CD4-positive, alpha-beta memory T cell (primary cell): ENCODE measurements around the gene CTAGE1. TPM values are rescaled to one million over a fixed set of nuclear protein-coding genes. Genes with fewer than 3 reads are reported as not detected.
"Not testable (repeated sequence)": the region's sequence is repeated elsewhere in the genome, so short reads cannot be mapped to it uniquely, and the experiment has no call there.

Experiments used
- CTCF ChIA-PET: fragments of 350-600 bp; sonication (Branson Sonifier 250); formaldehyde crosslinking; loops from one replicate; lab custom pipeline; 2021; ENCODE audit warnings: inconsistent platforms; ENCODE audit not compliant: partially characterized antibody; lab: Charles Lee
- POLR2A ChIA-PET: fragments of 350-600 bp; sonication (Branson Sonifier 250); formaldehyde crosslinking; loops from one replicate; lab custom pipeline; 2021; ENCODE audit not compliant: partially characterized antibody; lab: Charles Lee
- DNase-seq, 5 donors: peaks; one replicate each; pipeline versions ENCODE4 v3.0.0 to v3.0.0-alpha.2; 2020 to 2022; ENCODE audit warnings: mixed read lengths in 1 of 5
- H3K27ac ChIP-seq: one replicate; pipeline ENCODE4 v1.7.0; 2013; ENCODE audit warnings: low read depth, low read length
- H3K27me3 ChIP-seq: 2 replicates; pipeline ENCODE4 v1.7.0; 2013; ENCODE audit warnings: mild to moderate bottlenecking, low read length, moderate library complexity; ENCODE audit not compliant: insufficient read depth
- H3K36me3 ChIP-seq: 2 replicates; pipeline ENCODE4 v1.7.0; 2013; ENCODE audit warnings: mild to moderate bottlenecking, low read length, moderate library complexity; ENCODE audit not compliant: insufficient read depth
- H3K4me1 ChIP-seq: 2 replicates; pipeline ENCODE4 v1.7.0; 2013; ENCODE audit warnings: mild to moderate bottlenecking, low read length, moderate library complexity; ENCODE audit not compliant: insufficient read depth
- H3K4me3 ChIP-seq, 2 donors: one replicate each; pipeline ENCODE4 v1.7.0; 2013; ENCODE audit warnings: low read length in 2 of 2, mild to moderate bottlenecking in 1 of 2
- H3K9me3 ChIP-seq, 2 donors: one replicate each; pipeline ENCODE4 v1.7.0; 2013; ENCODE audit warnings: low read length in 2 of 2, control low read depth in 1 of 2; ENCODE audit not compliant: control insufficient read depth in 1 of 2
- H3K27ac Mint-ChIP-seq, 7 donors: one replicate each; pipeline ENCODE4 v1.8.0; 2020 to 2021; ENCODE audit warnings: mixed read lengths in 7 of 7, mild to moderate bottlenecking in 6 of 7, inconsistent platforms in 3 of 7, moderate library complexity in 3 of 7
- H3K27me3 Mint-ChIP-seq, 2 donors: one replicate each; pipeline ENCODE4 v1.8.0; 2020 to 2021; ENCODE audit warnings: mixed read lengths in 2 of 2
- H3K36me3 Mint-ChIP-seq, 2 donors: one replicate each; pipeline ENCODE4 v1.8.0; 2020 to 2021; ENCODE audit warnings: mixed read lengths in 2 of 2, inconsistent platforms in 1 of 2, mild to moderate bottlenecking in 1 of 2
- H3K4me1 Mint-ChIP-seq, 4 donors: one replicate each; pipeline ENCODE4 v1.8.0; 2020 to 2021; ENCODE audit warnings: mixed read lengths in 4 of 4, mild to moderate bottlenecking in 1 of 4
- H3K4me3 Mint-ChIP-seq, 8 donors: one replicate each; pipeline ENCODE4 v1.8.0; 2020 to 2021; ENCODE audit warnings: mixed read lengths in 8 of 8, mild to moderate bottlenecking in 7 of 8, moderate library complexity in 6 of 8, inconsistent platforms in 3 of 8
- H3K9me3 Mint-ChIP-seq, 8 donors: one replicate each; pipeline ENCODE4 v1.8.0; 2020 to 2021; ENCODE audit warnings: mixed read lengths in 8 of 8, mild to moderate bottlenecking in 5 of 8, inconsistent platforms in 3 of 8, moderate library complexity in 1 of 8
- intact Hi-C: fragments of 100-400 bp; cut with micrococcal nuclease; formaldehyde crosslinking; loops from one replicate; pipeline ENCODE4 v1.15.1; 2023
- polyA plus RNA-seq, 2 donors: library from polyadenylated mRNA; unstranded; fragments of 300-500 nt; fragmentation: Illumina TruSeq; gene quantifications; one replicate each; pipeline ENCODE4 v1.2.3, GENCODE V29; 2021
- total RNA-seq, 2 experiments: library from RNA; stranded (reverse); gene quantifications; one replicate each; pipeline ENCODE4 v1.2.3, GENCODE V29; 2021

Gene CTAGE1
- total and polyA plus RNA-seq, 4 experiments from 2014 or later: not detected

DNA sequence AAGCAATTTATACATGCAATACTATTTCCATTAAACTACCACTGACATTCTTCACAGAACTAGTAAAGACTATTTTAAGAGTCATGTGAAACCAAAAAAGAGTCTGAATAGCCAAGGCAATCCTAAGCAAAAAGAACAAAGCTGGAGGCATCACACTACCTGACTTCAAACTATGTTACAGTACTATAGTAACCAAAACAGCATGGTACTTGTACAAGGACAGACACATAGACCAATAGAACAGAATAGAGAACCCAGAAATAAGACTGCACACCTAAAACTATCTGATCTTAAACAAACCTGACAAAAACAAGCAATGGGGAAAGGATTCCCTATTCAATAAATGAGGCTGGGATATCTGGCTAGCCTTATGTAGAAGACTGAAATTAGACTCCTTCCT is 32.0 kb upstream of the CTAGE1 start:
- H3K27me3 Mint-ChIP-seq, intact Hi-C loops, DNase-seq, H3K4me3 Mint-ChIP-seq, H3K36me3 ChIP-seq, H3K9me3 ChIP-seq, H3K27ac ChIP-seq, H3K4me1 ChIP-seq, CTCF ChIA-PET, POLR2A ChIA-PET, H3K27me3 ChIP-seq, H3K4me1 Mint-ChIP-seq, H3K4me3 ChIP-seq, H3K36me3 Mint-ChIP-seq: not testable (repeated sequence)
- Mint-ChIP-seq H3K27ac (peak overlapping the region in 1 of 7 donors; percentile 30), H3K9me3 (peaks cover 3 to 32% (median 20%) of the 10 kb centered on the region in 8 donors)

DNA sequence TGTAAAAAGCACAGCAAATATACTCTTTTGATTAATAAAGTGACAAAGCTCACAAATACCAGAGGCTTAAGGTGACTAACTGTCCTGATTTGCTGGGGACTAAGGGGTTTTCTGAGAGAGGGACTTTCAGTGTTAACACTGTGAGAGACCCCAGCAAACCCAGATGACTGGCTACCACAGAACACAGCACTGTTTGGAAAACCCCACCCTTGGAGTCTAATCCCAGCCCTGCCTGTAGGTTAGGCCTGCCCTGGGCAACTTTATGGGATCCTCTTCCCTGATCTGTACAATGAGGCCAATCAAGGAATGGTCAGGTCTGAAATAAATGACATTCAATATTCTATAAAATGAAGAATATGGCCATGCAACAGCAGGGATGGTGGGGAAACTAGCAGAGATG is 30.5 kb upstream of the CTAGE1 start:
- Histone ChIP-seq H3K9me3 (no peaks in the 10 kb centered on the region), H3K4me3 (no peak overlapping the region), H3K36me3 (no peaks in the 10 kb centered on the region), H3K27me3 (no peaks in the 10 kb centered on the region), H3K4me1 (no peaks in the 10 kb centered on the region), H3K27ac (no peak overlapping the region)
- H3K27ac Mint-ChIP-seq: no peak overlapping the region
- CTCF ChIA-PET: no interaction called here
- peaks cover 0 to 7% (median under 1%) of the 10 kb centered on the region in 4 donors for H3K4me1 Mint-ChIP-seq
- no peak overlapping the region for H3K4me3 Mint-ChIP-seq
- no peaks in the 10 kb centered on the region for H3K27me3 Mint-ChIP-seq
- H3K36me3 Mint-ChIP-seq: no peaks in the 10 kb centered on the region
- POLR2A ChIA-PET: no interaction called here
- H3K9me3 Mint-ChIP-seq: peaks cover 5 to 32% (median 20%) of the 10 kb centered on the region in 8 donors
- no peak for DNase-seq
- intact Hi-C loops: no loop called here

DNA sequence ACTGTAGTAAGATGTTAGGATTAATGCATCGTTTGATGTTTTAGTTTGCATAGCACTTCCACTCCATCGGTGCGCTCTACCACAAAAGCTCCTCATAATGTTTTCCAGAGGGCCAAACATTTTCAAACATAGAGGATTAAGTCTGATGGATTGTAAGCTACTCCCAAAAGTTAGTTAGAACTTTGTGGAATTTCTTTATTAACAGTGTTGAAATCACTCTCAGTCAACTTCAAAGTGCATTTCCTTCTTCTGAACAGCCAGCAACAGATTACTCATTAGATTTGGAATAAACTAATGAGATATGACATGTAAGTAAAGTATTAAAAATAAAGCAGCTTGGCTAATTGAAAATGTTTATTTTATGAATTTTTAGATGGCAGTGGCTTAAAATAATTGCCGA is 30.1 kb upstream of the CTAGE1 start:
- no peak overlapping the region for H3K4me3 Mint-ChIP-seq

DNA sequence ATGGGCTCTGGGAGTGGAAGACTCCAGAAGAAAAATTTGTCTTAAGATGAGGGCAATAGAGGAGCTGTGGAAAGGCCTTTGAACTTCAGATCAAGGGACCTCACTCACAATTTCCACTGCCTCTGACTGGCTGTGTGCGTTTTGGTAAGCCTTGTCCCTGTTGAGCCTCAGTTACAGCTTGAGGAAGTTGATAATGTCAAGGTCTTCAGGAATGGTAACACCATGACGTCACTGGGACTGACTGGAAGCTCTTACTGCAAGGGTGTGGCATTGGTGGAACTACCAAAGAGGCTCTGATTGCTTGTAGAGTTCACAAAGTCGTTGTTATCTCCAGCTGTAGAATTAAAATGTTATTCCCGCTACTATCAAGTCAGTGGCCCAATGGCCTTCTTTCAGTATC is 29.2 kb upstream of the CTAGE1 start:
- no peaks in the 10 kb centered on the region for H3K27me3 Mint-ChIP-seq
- H3K9me3 ChIP-seq: no peaks in the 10 kb centered on the region
- H3K27ac ChIP-seq: no peak overlapping the region
- POLR2A ChIA-PET: no interaction called here
- H3K27ac Mint-ChIP-seq: no peak overlapping the region
- H3K4me1 ChIP-seq: no peaks in the 10 kb centered on the region
- CTCF ChIA-PET: interaction anchor here (0.6 kb wide), 1 partner anchor 46 kb away, joined by 4 read pairs; no protein-coding TSS in a partner anchor
- peaks cover 5 to 32% (median 18%) of the 10 kb centered on the region in 8 donors for H3K9me3 Mint-ChIP-seq
- no peaks in the 10 kb centered on the region for H3K27me3 ChIP-seq
- no peaks in the 10 kb centered on the region for H3K36me3 ChIP-seq
- DNase-seq: no peak
- no peaks in the 10 kb centered on the region for H3K36me3 Mint-ChIP-seq
- H3K4me1 Mint-ChIP-seq: no peaks in the 10 kb centered on the region
- no peak overlapping the region for H3K4me3 Mint-ChIP-seq
- H3K4me3 ChIP-seq: no peak overlapping the region
- intact Hi-C loops: no loop called here

More for the DNA sequence above, 30.1 kb upstream of the CTAGE1 start:
- no peaks in the 10 kb centered on the region for H3K27me3 Mint-ChIP-seq
- H3K9me3 Mint-ChIP-seq: peaks cover 5 to 32% (median 19%) of the 10 kb centered on the region in 8 donors
- POLR2A ChIA-PET: no interaction called here
- no peak overlapping the region for H3K27ac Mint-ChIP-seq
- no peaks in the 10 kb centered on the region for H3K9me3 ChIP-seq
- H3K36me3 ChIP-seq: no peaks in the 10 kb centered on the region
- H3K27ac ChIP-seq: no peak overlapping the region
- no peaks in the 10 kb centered on the region for H3K36me3 Mint-ChIP-seq
- no peak overlapping the region for H3K4me3 ChIP-seq
- no peak for DNase-seq
- no peaks in the 10 kb centered on the region for H3K4me1 ChIP-seq
- intact Hi-C loops: no loop called here
- H3K4me1 Mint-ChIP-seq: peaks cover 0 to 7% (median under 1%) of the 10 kb centered on the region in 4 donors
- CTCF ChIA-PET: interaction anchor here (0.6 kb wide), 1 partner anchor 45 kb away, joined by 4 read pairs; no protein-coding TSS in a partner anchor
- no peaks in the 10 kb centered on the region for H3K27me3 ChIP-seq

DNA sequence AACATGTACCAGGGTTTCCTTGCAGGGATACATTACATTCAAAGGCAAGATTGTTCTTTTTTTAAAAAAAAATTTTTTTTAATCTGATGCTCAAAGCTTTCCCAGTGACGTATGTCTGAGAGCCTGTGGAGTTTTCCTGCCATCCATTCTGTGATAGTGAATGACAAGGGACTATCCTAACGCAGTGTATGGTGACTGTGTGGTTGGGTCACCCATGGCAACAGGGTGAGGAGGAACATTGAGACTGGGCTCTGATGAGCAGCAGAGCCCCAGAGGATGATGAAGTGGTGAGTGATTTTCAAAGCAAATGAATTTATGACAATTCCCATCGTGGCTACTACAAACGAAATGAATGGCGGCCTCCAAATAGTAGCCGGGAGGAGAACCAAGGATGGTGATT is 28.6 kb upstream of the CTAGE1 start:
- no peaks in the 10 kb centered on the region for H3K27me3 Mint-ChIP-seq
- no peak overlapping the region for H3K27ac ChIP-seq
- intact Hi-C loops: no loop called here
- no peaks in the 10 kb centered on the region for H3K36me3 Mint-ChIP-seq
- H3K36me3 ChIP-seq: no peaks in the 10 kb centered on the region
- DNase-seq: no peak
- H3K27ac Mint-ChIP-seq: no peak overlapping the region
- ChIA-PET CTCF (no interaction called here), POLR2A (no interaction called here)
- H3K9me3 Mint-ChIP-seq: peaks cover 5 to 29% (median 18%) of the 10 kb centered on the region in 8 donors
- no peak overlapping the region for H3K4me3 ChIP-seq
- H3K4me3 Mint-ChIP-seq: no peak overlapping the region
- no peaks in the 10 kb centered on the region for H3K4me1 ChIP-seq
- H3K4me1 Mint-ChIP-seq: no peaks in the 10 kb centered on the region
- H3K9me3 ChIP-seq: no peaks in the 10 kb centered on the region
- H3K27me3 ChIP-seq: no peaks in the 10 kb centered on the region

DNA sequence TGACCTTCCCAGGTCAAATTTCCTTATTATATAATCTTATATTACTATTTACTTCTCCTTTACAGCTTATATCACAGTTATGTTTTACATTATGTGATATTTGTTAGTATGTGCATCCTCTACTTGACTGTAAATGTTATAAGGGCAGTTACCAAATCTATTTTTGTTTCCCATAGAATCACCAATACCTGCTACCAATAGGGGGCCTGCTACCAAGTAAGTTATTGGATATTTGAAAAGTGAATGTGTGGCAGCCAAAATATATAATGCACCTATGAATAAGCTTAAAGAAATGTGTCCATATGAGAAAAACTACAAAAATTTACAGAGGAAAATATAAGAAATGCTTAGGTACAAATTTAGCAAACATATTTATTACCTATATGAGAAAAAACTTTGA is 23.9 kb upstream of the CTAGE1 start:
- H3K27me3 ChIP-seq: no peaks in the 10 kb centered on the region
- H3K4me3 ChIP-seq: no peak overlapping the region
- Mint-ChIP-seq H3K36me3 (no peaks in the 10 kb centered on the region), H3K27ac (no peak overlapping the region), H3K9me3 (peaks cover 0 to 5% (median 2%) of the 10 kb centered on the region in 8 donors), H3K27me3 (no peaks in the 10 kb centered on the region), H3K4me3 (no peak overlapping the region), H3K4me1 (no peaks in the 10 kb centered on the region)
- no peak for DNase-seq
- no peak overlapping the region for H3K27ac ChIP-seq
- ChIA-PET POLR2A (no interaction called here), CTCF (no interaction called here)
- no peaks in the 10 kb centered on the region for H3K9me3 ChIP-seq
- no peaks in the 10 kb centered on the region for H3K36me3 ChIP-seq
- H3K4me1 ChIP-seq: no peaks in the 10 kb centered on the region
- intact Hi-C loops: no loop called here

DNA sequence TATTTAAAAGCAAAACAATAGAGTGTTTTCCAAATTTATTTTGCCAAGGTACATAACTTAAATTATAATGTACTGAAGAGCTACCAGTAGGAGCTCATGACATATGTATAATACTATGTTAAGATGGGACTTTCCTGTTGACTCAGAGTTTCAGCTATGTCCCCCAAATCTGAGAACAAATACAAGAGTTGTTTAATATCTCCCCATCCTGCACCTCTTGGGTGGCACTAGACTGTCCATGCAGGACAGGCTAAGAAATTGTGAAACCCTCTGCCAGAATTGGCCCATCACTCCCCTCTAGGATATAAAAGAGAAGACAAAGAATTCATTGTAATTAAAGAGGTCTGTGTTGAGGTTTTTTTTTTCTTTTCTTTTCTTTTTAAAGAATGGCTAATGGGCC is 21.7 kb upstream of the CTAGE1 start:
- no peak for DNase-seq
- H3K27me3 Mint-ChIP-seq: no peaks in the 10 kb centered on the region
- ChIA-PET CTCF (interaction anchor here (1.0 kb wide), 1 partner anchor 11 kb away, joined by 3 read pairs; no protein-coding TSS in a partner anchor), POLR2A (no interaction called here)
- no peak overlapping the region for H3K27ac Mint-ChIP-seq
- no peak overlapping the region for H3K27ac ChIP-seq
- H3K27me3 ChIP-seq: no peaks in the 10 kb centered on the region
- no peak overlapping the region for H3K4me3 ChIP-seq
- no peaks in the 10 kb centered on the region for H3K36me3 ChIP-seq
- no peaks in the 10 kb centered on the region for H3K4me1 Mint-ChIP-seq
- intact Hi-C loops: no loop called here
- H3K9me3 ChIP-seq: no peaks in the 10 kb centered on the region
- H3K4me3 Mint-ChIP-seq: no peak overlapping the region
- H3K4me1 ChIP-seq: no peaks in the 10 kb centered on the region
- peaks cover 0 to 5% (median 0%) of the 10 kb centered on the region in 8 donors for H3K9me3 Mint-ChIP-seq
- H3K36me3 Mint-ChIP-seq: no peaks in the 10 kb centered on the region

DNA sequence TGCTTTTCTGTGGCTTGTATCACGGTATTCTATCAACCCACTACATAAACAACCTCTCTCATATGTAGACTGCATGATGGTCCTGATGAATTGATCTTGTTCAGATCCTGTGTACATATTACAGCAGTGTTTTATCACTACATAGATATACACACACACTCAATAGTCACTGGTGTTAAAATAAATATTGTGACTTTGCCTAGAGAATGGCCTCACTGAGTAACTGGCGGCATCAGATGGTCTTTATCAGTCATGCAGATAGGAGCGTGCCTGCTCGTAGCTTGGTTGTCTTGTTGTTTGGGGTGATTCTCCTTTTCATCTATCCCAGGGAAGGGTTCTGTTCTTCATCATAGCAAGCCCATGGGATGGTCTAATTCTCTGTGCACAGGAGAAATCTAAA is 18.4 kb upstream of the CTAGE1 start:
- no peaks in the 10 kb centered on the region for H3K27me3 Mint-ChIP-seq
- no peak overlapping the region for H3K27ac Mint-ChIP-seq
- H3K4me3 Mint-ChIP-seq: no peak overlapping the region
- intact Hi-C loops: no loop called here
- no peak for DNase-seq
- no peaks in the 10 kb centered on the region for H3K36me3 Mint-ChIP-seq
- ChIA-PET CTCF (no interaction called here), POLR2A (no interaction called here)
- H3K4me1 Mint-ChIP-seq: no peaks in the 10 kb centered on the region
- Histone ChIP-seq H3K27ac (no peak overlapping the region), H3K27me3 (no peaks in the 10 kb centered on the region), H3K36me3 (no peaks in the 10 kb centered on the region), H3K4me3 (no peak overlapping the region), H3K4me1 (no peaks in the 10 kb centered on the region), H3K9me3 (no peaks in the 10 kb centered on the region)
- peaks cover 0 to 5% (median 0%) of the 10 kb centered on the region in 8 donors for H3K9me3 Mint-ChIP-seq
